ENCODE data around the gene SEL1L2. TPM values are rescaled to one million over a fixed set of nuclear protein-coding genes. Genes with fewer than 3 reads are reported as not detected.
A peak's percentile ranks its signal among the peaks of the same experiment; 100 is the strongest.

SEL1L2 gene
- total RNA-seq, 1 donor from 2014 or later: not detected

DNA sequence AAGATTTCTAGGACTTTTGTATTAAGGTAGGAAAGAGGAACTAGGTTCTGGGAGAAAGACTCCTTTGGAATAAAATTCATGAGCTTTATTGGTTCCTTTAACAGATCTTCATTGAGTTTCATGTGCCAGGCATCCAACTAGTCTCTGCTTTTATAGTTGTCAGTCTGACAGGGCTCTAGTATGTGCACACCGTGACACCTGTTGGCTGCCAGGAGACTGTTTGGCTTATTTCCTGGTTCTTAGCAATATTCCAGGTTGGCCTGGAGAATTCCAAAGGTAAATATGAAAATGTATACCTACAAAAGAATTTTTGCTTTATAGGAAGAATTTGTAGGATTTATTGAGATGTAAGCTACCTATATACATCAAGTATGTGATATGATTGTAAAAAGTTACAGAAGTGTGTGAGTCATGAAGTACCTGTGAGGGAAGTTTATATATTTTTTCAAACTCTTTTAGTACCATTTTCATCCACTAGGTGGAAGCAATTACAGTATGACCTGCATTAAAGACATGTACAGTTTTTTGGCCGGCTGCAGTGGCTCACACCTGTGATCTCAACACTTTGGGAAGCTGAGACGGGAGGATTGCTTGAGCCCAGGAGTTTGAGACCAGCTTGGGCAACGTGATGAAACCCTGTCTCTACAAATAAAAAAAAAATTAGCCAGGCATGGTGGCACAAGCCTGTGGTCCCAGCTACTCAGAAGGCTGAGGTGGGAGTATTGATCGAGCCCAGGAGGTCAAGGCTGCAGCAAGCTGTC is 170.3 kb downstream of the SEL1L2 start:
- ChIA-PET CTCF (interaction anchor here (0.7 to 1.7 kb wide), 5 partner anchors 15 to 1104 kb away, joined by 3 to 6 read pairs (median 3); no protein-coding TSS in a partner anchor), POLR2A (no interaction called here)
- Mint-ChIP-seq H3K27me3 (no peaks in the 10 kb centered on the region), H3K9me3 (no peaks in the 10 kb centered on the region), H3K36me3 (ENCODE audit: low read depth) (peaks cover 31% of the 10 kb centered on the region), H3K4me3 (no peak overlapping the region), H3K27ac (no peak overlapping the region), H3K4me1 (no peaks in the 10 kb centered on the region)
- ATAC-seq (ENCODE audit: low read depth) (peak; percentile 50), DNase-seq (no peak)
- intact Hi-C loops (cut with micrococcal nuclease): loop anchor here (1.0 kb wide), 1 partner anchor 235 kb away; no protein-coding TSS in a partner anchor
- TF ChIP-seq, protein P1, sequence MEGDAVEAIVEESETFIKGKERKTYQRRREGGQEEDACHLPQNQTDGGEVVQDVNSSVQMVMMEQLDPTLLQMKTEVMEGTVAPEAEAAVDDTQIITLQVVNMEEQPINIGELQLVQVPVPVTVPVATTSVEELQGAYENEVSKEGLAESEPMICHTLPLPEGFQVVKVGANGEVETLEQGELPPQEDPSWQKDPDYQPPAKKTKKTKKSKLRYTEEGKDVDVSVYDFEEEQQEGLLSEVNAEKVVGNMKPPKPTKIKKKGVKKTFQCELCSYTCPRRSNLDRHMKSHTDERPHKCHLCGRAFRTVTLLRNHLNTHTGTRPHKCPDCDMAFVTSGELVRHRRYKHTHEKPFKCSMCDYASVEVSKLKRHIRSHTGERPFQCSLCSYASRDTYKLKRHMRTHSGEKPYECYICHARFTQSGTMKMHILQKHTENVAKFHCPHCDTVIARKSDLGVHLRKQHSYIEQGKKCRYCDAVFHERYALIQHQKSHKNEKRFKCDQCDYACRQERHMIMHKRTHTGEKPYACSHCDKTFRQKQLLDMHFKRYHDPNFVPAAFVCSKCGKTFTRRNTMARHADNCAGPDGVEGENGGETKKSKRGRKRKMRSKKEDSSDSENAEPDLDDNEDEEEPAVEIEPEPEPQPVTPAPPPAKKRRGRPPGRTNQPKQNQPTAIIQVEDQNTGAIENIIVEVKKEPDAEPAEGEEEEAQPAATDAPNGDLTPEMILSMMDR (IDR thresholded peaks at IDR 0.05): peak; percentile 38

DNA sequence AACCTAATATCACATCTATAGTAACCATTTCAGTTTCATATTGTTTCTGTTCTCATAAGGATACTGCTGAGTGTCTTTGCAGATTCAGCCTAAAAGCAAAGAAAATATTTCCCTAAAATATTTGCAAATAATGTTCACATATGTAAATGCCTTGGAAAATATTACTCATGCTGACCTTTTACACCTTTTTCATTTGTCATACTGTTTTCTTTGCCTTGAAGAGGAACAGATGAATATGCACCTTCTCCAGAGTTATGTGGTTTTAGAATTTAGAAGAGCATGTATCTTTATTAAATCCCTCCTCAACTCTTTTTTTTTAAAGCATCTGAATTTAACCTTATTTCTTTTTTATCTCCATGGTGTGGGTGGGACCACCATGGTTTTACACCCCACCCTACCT is 173.1 kb downstream of the SEL1L2 start:
- intact Hi-C loops (cut with micrococcal nuclease): no loop called here
- ChIA-PET CTCF (no interaction called here), POLR2A (no interaction called here)
- no peaks in the 10 kb centered on the region for H3K9me3 Mint-ChIP-seq
- peaks cover 46% of the 10 kb centered on the region for H3K36me3 Mint-ChIP-seq (ENCODE audit: low read depth)
- no peak for DNase-seq
- no peak overlapping the region for H3K4me3 Mint-ChIP-seq
- TF ChIP-seq, protein P1 (IDR thresholded peaks at IDR 0.05): no peak
- H3K27me3 Mint-ChIP-seq: no peaks in the 10 kb centered on the region
- H3K4me1 Mint-ChIP-seq: no peaks in the 10 kb centered on the region
- H3K27ac Mint-ChIP-seq: peak overlapping the region; percentile 31
- ATAC-seq (ENCODE audit: low read depth): no peak

DNA sequence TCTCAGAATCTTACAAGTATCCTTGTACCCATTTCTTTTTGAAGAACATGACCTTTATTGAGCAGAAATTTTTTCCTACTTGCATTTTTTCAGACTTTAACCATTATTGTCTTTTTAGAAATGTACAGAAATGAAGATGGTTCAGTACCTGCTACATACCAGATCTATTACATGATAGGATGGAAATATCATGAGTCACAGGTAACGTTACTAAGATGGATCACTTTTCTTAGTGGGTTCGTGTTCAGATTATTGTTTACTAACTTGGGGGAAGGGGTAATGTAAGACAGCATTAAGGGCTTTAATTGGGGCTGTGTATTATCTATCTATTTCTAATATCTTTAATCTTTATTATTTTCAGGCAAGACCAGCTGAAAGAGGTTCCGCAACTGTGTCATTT is 173.7 kb downstream of the SEL1L2 start:
- CTCF ChIA-PET: no interaction called here
- H3K27me3 Mint-ChIP-seq: no peaks in the 10 kb centered on the region

DNA sequence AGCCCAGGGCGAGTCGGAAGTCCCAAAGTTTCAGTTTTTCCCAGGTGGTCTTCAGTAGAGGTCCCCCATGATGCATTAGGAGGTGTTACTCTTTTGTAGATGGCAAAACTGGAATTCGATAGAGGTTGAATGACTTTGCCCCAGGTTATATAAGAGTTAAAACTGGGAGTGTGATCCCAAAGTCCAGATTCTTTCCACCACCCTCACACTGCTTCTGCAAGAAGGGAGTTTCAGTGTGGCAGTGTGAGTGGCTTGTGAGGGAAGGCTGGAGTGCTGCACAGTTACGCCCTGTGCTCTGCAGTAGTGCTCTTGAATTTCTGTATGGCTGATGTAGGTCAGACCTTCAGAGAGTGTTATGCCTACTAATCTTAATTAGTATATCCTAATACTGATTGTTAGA is 175.7 kb downstream of the SEL1L2 start:
- DNase-seq (no peak), ATAC-seq (ENCODE audit: low read depth) (no peak)
- Mint-ChIP-seq H3K9me3 (no peaks in the 10 kb centered on the region), H3K27ac (no peak overlapping the region), H3K4me1 (no peaks in the 10 kb centered on the region), H3K4me3 (no peak overlapping the region), H3K27me3 (no peaks in the 10 kb centered on the region), H3K36me3 (ENCODE audit: low read depth) (peaks cover 46% of the 10 kb centered on the region)
- intact Hi-C loops (cut with micrococcal nuclease): no loop called here
- ChIA-PET POLR2A (no interaction called here), CTCF (no interaction called here)
- TF ChIP-seq, protein P1 (IDR thresholded peaks at IDR 0.05): no peak

More for the DNA sequence above, 173.7 kb downstream of the SEL1L2 start:
- peaks cover 46% of the 10 kb centered on the region for H3K36me3 Mint-ChIP-seq (ENCODE audit: low read depth)
- TF ChIP-seq, protein P1 (IDR thresholded peaks at IDR 0.05): no peak
- no peaks in the 10 kb centered on the region for H3K9me3 Mint-ChIP-seq
- intact Hi-C loops (cut with micrococcal nuclease): no loop called here
- ATAC-seq (ENCODE audit: low read depth) (no peak), DNase-seq (no peak)
- H3K4me3 Mint-ChIP-seq: no peak overlapping the region
- no peaks in the 10 kb centered on the region for H3K4me1 Mint-ChIP-seq
- POLR2A ChIA-PET: no interaction called here
- H3K27ac Mint-ChIP-seq: no peak overlapping the region

DNA sequence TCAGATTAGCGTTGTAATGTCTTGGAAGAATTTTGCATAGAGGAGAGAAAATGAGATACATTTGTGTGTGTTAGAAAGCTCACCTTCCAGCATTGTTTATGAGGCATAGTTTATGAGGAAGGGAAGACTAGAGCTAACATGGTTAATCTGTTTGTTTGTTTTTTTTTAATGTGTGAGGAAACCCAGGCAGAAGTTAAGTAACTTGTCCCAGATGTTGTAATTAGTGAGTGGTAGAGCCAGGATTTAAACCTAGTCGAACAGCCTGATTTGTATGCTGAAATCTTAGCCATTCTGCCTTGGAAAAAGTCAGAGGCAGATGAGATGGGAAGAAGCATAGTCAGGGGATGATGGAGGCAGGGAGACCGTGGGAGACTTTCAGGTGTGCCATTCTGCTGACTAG is 176.5 kb downstream of the SEL1L2 start:
- intact Hi-C loops (cut with micrococcal nuclease): no loop called here
- DNase-seq (no peak), ATAC-seq (ENCODE audit: low read depth) (no peak)
- H3K27me3 Mint-ChIP-seq: no peaks in the 10 kb centered on the region
- CTCF ChIA-PET: no interaction called here
- H3K36me3 Mint-ChIP-seq (ENCODE audit: low read depth): peaks cover 46% of the 10 kb centered on the region
- no peak overlapping the region for H3K4me3 Mint-ChIP-seq
- TF ChIP-seq, protein P1 (IDR thresholded peaks at IDR 0.05): no peak
- H3K9me3 Mint-ChIP-seq: no peaks in the 10 kb centered on the region
- no peaks in the 10 kb centered on the region for H3K4me1 Mint-ChIP-seq
- POLR2A ChIA-PET: no interaction called here
- H3K27ac Mint-ChIP-seq: no peak overlapping the region
